ENCODE measurements around the gene NEDD4L.
"Not testable (repeated sequence)": the region's sequence is repeated elsewhere in the genome, so short reads cannot be mapped to it uniquely, and the experiment has no call there.

The NEDD4L gene

DNA sequence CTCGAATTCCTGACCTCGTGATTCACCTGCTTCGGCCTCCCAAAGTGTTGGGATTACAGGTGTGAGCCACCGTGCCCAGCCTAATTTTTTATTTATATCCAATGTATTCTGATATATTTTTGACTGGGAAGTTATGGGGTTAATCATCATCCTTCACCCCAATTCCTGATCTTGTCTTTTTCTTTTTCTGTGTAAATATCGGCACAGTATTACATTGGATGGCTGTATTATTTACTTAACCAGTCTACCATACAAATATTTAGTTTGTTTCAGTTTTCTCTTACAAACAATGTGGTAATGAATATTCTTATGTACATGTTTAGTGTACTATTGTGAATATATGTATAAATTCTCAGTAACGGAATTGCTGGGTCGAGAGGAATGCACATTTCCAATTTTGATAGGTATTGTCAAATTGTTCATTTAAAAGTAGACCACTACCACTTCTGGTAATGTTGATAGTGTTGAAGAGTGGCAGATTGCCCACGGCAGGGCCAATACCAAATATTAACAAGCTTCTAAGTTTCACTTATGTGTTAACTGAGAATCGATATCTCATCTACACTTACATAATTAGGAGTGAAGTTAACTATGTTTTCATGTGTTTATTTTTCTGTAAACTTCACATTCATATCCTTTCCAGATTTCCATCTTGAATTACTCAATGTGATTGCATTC is 388.2 kb downstream of the NEDD4L start:
- in situ Hi-C loops (cut with MboI; ENCODE audit: low sequenced_read_pairs) = no loop called here
- H3K4me1 ChIP-seq = no peaks in the 10 kb centered on the region
- H3K36me3 ChIP-seq (replicated peaks) = no peaks in the 10 kb centered on the region
- no peaks in the 10 kb centered on the region for H3K27me3 ChIP-seq (ENCODE audit: low read depth)
- H3K4me3 ChIP-seq = no peak overlapping the region
- H3K9me3 ChIP-seq = no peaks in the 10 kb centered on the region
- DNase-seq (ENCODE audit: low spot score in 2 of 2) = no peak

DNA sequence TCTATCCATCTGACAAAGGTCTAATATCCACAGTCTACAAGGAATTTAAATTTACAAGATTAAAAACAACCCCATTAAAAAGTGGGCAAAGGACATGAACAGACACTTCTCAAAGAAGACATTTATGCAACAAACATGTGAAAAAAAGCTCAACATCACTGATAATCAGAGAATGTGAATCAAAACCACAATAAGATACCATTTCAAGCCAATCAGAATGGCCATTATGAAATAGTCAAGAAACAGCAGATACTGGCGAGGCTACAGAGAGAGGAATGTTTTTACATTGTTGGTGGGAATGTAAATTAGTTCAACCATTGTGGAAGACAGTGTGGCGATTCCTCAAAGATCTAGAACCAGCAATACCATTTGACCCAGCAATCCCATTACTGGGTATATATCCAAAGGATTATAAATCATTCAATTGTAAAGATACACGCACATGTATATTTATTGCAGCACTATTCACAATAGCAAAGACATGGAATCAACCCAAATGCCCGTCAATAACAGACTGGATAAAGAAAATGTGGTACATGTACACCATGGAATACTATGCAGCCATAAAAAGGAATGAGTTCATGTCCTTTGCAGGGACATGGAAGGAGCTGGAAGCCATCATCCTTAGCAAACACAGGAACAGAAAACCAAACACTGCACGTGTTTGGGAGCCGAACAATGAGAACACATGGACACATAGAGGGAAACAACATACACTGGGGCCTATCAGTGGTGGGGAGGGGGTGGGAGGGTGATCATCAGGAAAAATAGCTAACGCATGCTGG is 391.4 kb downstream of the NEDD4L start:
- H3K4me1 ChIP-seq; H3K9me3 ChIP-seq; H3K27me3 ChIP-seq (ENCODE audit: low read depth); H3K4me3 ChIP-seq; DNase-seq (ENCODE audit: low spot score in 2 of 2); H3K36me3 ChIP-seq (replicated peaks); in situ Hi-C loops (cut with MboI; ENCODE audit: low sequenced_read_pairs): not testable (repeated sequence)

DNA sequence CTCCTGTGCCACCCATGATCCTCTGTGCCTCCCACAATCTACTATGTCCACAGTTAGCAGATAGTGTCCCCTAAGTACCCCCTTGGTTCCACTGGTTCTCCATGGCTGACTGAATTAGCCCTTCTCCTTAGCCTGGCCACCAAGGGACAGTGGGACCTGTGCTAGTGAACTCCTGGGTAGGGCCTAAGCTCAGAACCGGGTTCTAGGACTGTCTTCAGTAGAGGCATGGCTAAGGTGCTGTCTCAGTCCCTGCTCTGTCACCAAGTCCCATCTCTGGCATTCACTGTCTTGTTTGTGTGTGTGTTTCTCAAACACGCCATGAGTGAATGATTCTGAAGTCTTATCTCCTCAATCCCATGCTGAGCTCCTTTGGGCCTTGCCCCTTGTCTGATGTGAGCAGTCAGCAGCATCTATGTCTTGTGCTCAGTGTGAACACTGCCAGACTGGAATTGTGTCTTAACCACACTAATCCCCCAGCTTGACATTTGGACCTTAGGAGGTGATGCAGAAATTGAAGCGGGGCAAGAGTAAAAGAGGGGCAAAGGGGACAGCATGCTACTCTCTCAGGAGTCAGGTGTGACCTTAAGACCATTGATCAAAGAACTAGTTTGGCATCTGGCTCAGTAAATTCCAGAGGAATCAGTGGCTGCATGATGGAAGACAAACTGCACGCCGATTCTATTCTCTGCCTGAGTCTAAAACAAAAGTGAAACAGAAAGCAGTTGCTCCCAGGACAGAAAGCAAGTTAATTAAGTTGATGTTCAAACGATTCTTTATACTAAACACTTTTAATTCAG is 394.3 kb downstream of the NEDD4L start:
- no peak for DNase-seq (ENCODE audit: low spot score in 2 of 2)
- 0 out of 2 replicates have a peak, but pooled peaks cover 2% of the 10 kb centered on the region for H3K27me3 ChIP-seq (ENCODE audit: low read depth)
- H3K9me3 ChIP-seq = no peaks in the 10 kb centered on the region
- H3K4me3 ChIP-seq = no peak overlapping the region
- in situ Hi-C loops (cut with MboI; ENCODE audit: low sequenced_read_pairs) = no loop called here
- no peaks in the 10 kb centered on the region for H3K36me3 ChIP-seq (replicated peaks)
- H3K4me1 ChIP-seq = no peaks in the 10 kb centered on the region

DNA sequence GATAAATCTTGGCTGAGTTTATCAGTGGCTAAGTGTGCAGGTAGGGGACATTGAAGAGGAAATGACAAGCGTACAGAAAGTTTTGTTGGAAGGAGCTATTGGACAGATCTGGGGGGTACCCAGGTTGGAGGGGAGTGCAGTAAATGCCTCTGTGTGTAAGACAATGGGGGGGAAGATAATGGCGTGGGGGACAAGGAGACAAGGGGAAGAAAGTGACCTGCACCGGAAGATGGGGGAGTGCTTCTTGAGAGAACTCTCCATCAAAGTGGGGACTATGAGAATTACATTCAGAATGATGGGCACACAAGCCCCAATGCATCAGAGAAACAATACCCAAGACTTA is 394.9 kb downstream of the NEDD4L start:
- no peak overlapping the region for H3K4me3 ChIP-seq
- H3K4me1 ChIP-seq = no peaks in the 10 kb centered on the region
- no peak for DNase-seq (ENCODE audit: low spot score in 2 of 2)
- H3K9me3 ChIP-seq = no peaks in the 10 kb centered on the region
- in situ Hi-C loops (cut with MboI; ENCODE audit: low sequenced_read_pairs) = no loop called here
- 0 out of 2 replicates have a peak, but pooled peaks cover 2% of the 10 kb centered on the region for H3K27me3 ChIP-seq (ENCODE audit: low read depth)
- H3K36me3 ChIP-seq (replicated peaks) = no peaks in the 10 kb centered on the region

DNA sequence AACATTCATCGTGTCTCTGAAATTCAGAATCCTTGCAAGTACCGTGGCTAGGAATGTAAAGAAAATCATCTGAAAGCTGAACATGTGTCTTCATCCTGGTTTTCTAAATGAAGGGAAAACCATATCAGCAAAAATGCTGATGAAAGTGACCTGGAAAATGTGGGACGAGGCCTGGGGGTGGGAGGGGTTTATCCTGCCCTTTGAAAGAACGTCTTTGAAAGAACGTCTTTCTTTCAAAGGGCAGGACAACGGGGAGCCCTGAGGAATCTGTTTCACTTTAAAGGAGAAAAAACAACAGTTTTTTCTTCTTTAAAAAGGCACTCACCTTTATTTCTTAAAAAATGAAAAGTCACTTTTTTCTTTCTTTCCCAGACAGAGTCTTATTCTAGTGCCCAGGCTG is 399.6 kb downstream of the NEDD4L start:
- Histone ChIP-seq H3K36me3 (replicated peaks) (no peaks in the 10 kb centered on the region), H3K4me3 (no peak overlapping the region), H3K4me1 (peaks cover 12% of the 10 kb centered on the region), H3K27me3 (ENCODE audit: low read depth) (no peaks in the 10 kb centered on the region), H3K9me3 (no peaks in the 10 kb centered on the region)
- in situ Hi-C loops (cut with MboI; ENCODE audit: low sequenced_read_pairs) = no loop called here
- peak in 1 of 2 experiments; percentile 9 for DNase-seq (ENCODE audit: low spot score in 2 of 2)

DNA sequence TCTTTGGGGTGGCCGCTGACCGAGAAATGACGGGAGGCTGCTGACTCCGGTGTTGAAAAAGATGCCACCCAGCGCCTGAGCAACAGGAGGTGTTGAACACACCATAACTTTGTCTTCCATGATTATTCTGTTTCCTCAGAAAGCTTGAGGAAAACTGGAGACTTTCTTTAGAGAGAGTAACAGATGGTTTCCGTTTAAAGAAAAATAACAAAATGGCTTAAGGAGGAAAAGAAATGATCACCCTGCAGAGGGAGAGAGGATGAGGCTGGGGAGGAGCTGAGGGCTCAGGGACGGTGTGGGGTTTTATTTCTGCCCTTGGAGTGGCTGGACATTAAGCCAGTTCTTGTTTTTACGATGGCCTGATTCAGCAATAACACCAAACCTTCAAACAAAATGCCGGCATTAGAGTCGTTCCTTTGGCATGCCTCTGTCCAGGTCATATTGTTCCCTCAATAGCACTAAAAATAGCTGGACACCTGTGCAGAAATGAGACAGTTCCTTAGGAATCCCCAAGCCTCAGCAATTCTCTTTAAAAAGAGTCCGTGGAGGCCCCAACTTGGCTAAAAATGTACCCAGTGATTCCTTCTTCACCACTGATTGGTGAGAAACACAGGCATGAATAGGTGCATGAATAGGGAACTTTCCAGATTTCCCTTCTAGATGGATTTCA is 402.5 kb downstream of the NEDD4L start:
- no peak for DNase-seq (ENCODE audit: low spot score in 2 of 2)
- Histone ChIP-seq H3K9me3 (no peaks in the 10 kb centered on the region), H3K4me3 (no peak overlapping the region), H3K27me3 (ENCODE audit: low read depth) (no peaks in the 10 kb centered on the region), H3K36me3 (replicated peaks) (no peaks in the 10 kb centered on the region), H3K4me1 (peaks cover 12% of the 10 kb centered on the region)
- in situ Hi-C loops (cut with MboI; ENCODE audit: low sequenced_read_pairs) = no loop called here

DNA sequence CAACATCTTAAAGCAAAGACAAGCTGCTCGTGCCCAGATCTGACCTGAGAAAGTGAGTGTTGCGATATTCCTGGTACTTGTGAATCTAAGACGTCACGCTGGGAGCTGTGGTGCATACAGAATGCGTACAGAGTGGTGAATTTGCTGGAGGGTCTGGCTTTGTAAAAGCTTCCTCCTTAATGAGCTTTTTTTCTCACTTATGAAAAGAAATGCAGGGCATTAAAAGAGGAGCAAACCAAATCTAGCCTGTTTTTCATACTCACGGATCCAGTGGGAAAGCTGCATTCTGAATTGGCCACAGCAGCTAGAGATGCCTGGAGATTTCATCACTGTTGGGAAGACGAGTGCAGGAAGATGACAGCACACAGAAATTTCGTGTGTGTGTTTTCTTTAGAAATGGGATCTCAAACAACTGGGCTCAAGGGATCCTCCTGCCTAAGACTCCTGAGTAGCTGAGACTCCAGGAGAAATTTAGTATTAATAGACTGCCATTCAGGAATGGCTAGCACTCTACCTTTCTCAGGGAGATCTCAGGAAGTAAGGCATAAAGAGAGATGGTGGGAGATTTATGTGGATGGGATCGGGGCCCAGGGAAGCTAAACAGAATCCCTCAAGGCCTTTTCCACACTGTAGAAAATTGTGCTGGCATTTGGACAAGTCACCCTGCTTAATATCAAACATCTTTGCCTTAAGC is 403.5 kb downstream of the NEDD4L start:
- in situ Hi-C loops (cut with MboI; ENCODE audit: low sequenced_read_pairs) = no loop called here
- Histone ChIP-seq H3K36me3 (replicated peaks) (no peaks in the 10 kb centered on the region), H3K4me3 (no peak overlapping the region), H3K27me3 (ENCODE audit: low read depth) (no peaks in the 10 kb centered on the region), H3K9me3 (no peaks in the 10 kb centered on the region), H3K4me1 (peaks cover 12% of the 10 kb centered on the region)
- DNase-seq (ENCODE audit: low spot score in 2 of 2) = peak in 1 of 2 experiments; percentile 12

DNA sequence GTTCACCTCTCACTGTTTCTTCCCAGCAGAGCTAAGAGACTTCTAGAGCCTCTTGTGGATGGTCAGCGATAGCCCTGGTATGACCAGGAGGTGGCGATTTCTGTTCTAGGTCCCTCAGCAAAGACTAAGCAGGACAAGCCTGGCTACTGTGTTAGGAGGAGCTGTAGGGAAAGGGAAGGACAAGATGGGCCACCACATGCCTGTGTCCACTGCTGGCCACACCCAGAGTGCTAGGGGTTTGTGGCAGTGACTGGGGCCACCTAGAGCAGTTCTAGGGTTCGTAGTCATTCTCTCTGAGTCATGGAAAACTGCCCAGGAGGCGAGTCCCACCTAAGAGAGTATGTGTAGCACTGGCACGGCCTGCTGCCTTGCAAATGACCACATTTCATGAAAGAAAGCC is 405.4 kb downstream of the NEDD4L start:
- H3K27me3 ChIP-seq (ENCODE audit: low read depth) = no peaks in the 10 kb centered on the region
- in situ Hi-C loops (cut with MboI; ENCODE audit: low sequenced_read_pairs) = no loop called here
- H3K4me1 ChIP-seq = peaks cover 12% of the 10 kb centered on the region
- no peak for DNase-seq (ENCODE audit: low spot score in 2 of 2)
- no peaks in the 10 kb centered on the region for H3K9me3 ChIP-seq
- H3K36me3 ChIP-seq (replicated peaks) = no peaks in the 10 kb centered on the region
- H3K4me3 ChIP-seq = no peak overlapping the region
